ENCODE measurements around the gene PGM2L1. TPM values are rescaled to one million over a fixed set of nuclear protein-coding genes. Genes with fewer than 3 reads are reported as not detected.
"Not testable (repeated sequence)": the region's sequence is repeated elsewhere in the genome, so short reads cannot be mapped to it uniquely, and the experiment has no call there.

Gene PGM2L1
- total RNA-seq, 1 donor = 7.2 TPM

GRCh38 chr11:74418509-74418895 is 20.3 kb upstream of the PGM2L1 start:
- Histone ChIP-seq H3K27me3 (ENCODE audit: insufficient read depth, low read length) (no peaks in the 10 kb centered on the region), H2AFZ (ENCODE audit: low read length) (no peak overlapping the region), H3K4me2 (ENCODE audit: insufficient read depth, low read length) (peak overlapping the region; percentile 30), H4K20me1 (ENCODE audit: insufficient read depth, low read length) (no peaks in the 10 kb centered on the region), H3K4me3 (ENCODE audit: insufficient read depth, low read length) (no peak overlapping the region), H3K79me2 (ENCODE audit: insufficient read depth, low read length) (no peaks in the 10 kb centered on the region), H3K36me3 (ENCODE audit: insufficient read depth, low read length) (no peaks in the 10 kb centered on the region), H3K27ac (ENCODE audit: low read depth, low read length) (peak overlapping the region; percentile 76), H3K4me1 (ENCODE audit: insufficient read depth, low read length) (peaks cover 22% of the 10 kb centered on the region), H3K9me3 (ENCODE audit: low read depth, low read length) (no peaks in the 10 kb centered on the region)
- TF ChIP-seq CTCF (IDR thresholded peaks at IDR 0.05; ENCODE audit: extremely low read depth, low read depth, low read length) = no peak
- peak; percentile 72 for DNase-seq (ENCODE audit: insufficient read length, low spot score, missing footprints)

GRCh38 chr11:74417860-74418508 is 19.8 kb upstream of the PGM2L1 start:
- Histone ChIP-seq H3K36me3 (ENCODE audit: insufficient read depth, low read length) (no peaks in the 10 kb centered on the region), H2AFZ (ENCODE audit: low read length) (no peak overlapping the region), H3K9me3 (ENCODE audit: low read depth, low read length) (no peaks in the 10 kb centered on the region), H3K4me2 (ENCODE audit: insufficient read depth, low read length) (peak overlapping the region; percentile 30), H3K27ac (ENCODE audit: low read depth, low read length) (peak overlapping the region; percentile 67), H3K79me2 (ENCODE audit: insufficient read depth, low read length) (no peaks in the 10 kb centered on the region), H3K27me3 (ENCODE audit: insufficient read depth, low read length) (no peaks in the 10 kb centered on the region), H4K20me1 (ENCODE audit: insufficient read depth, low read length) (no peaks in the 10 kb centered on the region), H3K4me3 (ENCODE audit: insufficient read depth, low read length) (no peak overlapping the region), H3K4me1 (ENCODE audit: insufficient read depth, low read length) (peaks cover 22% of the 10 kb centered on the region)
- DNase-seq (ENCODE audit: insufficient read length, low spot score, missing footprints) = no peak
- TF ChIP-seq CTCF (IDR thresholded peaks at IDR 0.05; ENCODE audit: extremely low read depth, low read depth, low read length) = no peak

GRCh38 chr11:74417379-74417804 is 19.2 kb upstream of the PGM2L1 start:
- Histone ChIP-seq H3K9me3 (ENCODE audit: low read depth, low read length) (no peaks in the 10 kb centered on the region), H3K27ac (ENCODE audit: low read depth, low read length) (peak overlapping the region; percentile 67), H3K36me3 (ENCODE audit: insufficient read depth, low read length) (no peaks in the 10 kb centered on the region), H3K4me2 (ENCODE audit: insufficient read depth, low read length) (peak overlapping the region; percentile 13), H3K79me2 (ENCODE audit: insufficient read depth, low read length) (no peaks in the 10 kb centered on the region), H2AFZ (ENCODE audit: low read length) (no peak overlapping the region), H4K20me1 (ENCODE audit: insufficient read depth, low read length) (no peaks in the 10 kb centered on the region), H3K27me3 (ENCODE audit: insufficient read depth, low read length) (no peaks in the 10 kb centered on the region), H3K4me1 (ENCODE audit: insufficient read depth, low read length) (peaks cover 22% of the 10 kb centered on the region), H3K4me3 (ENCODE audit: insufficient read depth, low read length) (no peak overlapping the region)
- DNase-seq (ENCODE audit: insufficient read length, low spot score, missing footprints) = no peak
- TF ChIP-seq CTCF (IDR thresholded peaks at IDR 0.05; ENCODE audit: extremely low read depth, low read depth, low read length) = no peak

GRCh38 chr11:74416974-74417373 is 18.7 kb upstream of the PGM2L1 start:
- DNase-seq (ENCODE audit: insufficient read length, low spot score, missing footprints); H3K36me3 ChIP-seq (ENCODE audit: insufficient read depth, low read length); H3K27ac ChIP-seq (ENCODE audit: low read depth, low read length); H3K79me2 ChIP-seq (ENCODE audit: insufficient read depth, low read length); H2AFZ ChIP-seq (ENCODE audit: low read length); H3K4me2 ChIP-seq (ENCODE audit: insufficient read depth, low read length); H3K9me3 ChIP-seq (ENCODE audit: low read depth, low read length); H4K20me1 ChIP-seq (ENCODE audit: insufficient read depth, low read length); H3K27me3 ChIP-seq (ENCODE audit: insufficient read depth, low read length); H3K4me3 ChIP-seq (ENCODE audit: insufficient read depth, low read length): not testable (repeated sequence)
- H3K4me1 ChIP-seq (ENCODE audit: insufficient read depth, low read length) = peaks cover 22% of the 10 kb centered on the region
